ENCODE measurements around the gene HMOX1.
A peak's percentile ranks its signal among the peaks of the same experiment; 100 is the strongest.

HMOX1 gene, protein sequence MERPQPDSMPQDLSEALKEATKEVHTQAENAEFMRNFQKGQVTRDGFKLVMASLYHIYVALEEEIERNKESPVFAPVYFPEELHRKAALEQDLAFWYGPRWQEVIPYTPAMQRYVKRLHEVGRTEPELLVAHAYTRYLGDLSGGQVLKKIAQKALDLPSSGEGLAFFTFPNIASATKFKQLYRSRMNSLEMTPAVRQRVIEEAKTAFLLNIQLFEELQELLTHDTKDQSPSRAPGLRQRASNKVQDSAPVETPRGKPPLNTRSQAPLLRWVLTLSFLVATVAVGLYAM

DNA sequence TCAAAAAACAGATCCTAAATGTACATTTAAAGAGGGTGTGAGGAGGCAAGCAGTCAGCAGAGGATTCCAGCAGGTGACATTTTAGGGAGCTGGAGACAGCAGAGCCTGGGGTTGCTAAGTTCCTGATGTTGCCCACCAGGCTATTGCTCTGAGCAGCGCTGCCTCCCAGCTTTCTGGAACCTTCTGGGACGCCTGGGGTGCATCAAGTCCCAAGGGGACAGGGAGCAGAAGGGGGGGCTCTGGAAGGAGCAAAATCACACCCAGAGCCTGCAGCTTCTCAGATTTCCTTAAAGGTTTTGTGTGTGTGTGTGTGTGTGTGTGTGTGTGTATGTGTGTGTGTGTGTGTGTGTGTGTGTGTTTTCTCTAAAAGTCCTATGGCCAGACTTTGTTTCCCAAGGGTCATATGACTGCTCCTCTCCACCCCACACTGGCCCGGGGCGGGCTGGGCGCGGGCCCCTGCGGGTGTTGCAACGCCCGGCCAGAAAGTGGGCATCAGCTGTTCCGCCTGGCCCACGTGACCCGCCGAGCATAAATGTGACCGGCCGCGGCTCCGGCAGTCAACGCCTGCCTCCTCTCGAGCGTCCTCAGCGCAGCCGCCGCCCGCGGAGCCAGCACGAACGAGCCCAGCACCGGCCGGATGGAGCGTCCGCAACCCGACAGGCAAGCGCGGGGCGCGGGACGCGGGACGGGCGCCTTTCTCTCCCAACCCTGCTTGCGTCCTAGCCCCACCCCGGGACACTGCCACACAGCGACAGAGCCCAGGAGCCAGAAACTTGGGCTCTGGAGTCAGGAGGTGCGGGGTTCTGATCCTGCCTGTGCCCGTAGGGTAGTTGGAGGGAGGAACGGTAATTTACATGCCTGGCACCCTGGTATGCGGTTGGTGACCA lies at the start of gene HMOX1:
Gene HMOX1, plus strand, starts transcription at position 560 of the 887 bp plus-strand sequence. Its CDS starts 78 bp downstream, at position 638.
- peak; percentile 84 for DNase-seq (ENCODE audit: low read depth)

DNA sequence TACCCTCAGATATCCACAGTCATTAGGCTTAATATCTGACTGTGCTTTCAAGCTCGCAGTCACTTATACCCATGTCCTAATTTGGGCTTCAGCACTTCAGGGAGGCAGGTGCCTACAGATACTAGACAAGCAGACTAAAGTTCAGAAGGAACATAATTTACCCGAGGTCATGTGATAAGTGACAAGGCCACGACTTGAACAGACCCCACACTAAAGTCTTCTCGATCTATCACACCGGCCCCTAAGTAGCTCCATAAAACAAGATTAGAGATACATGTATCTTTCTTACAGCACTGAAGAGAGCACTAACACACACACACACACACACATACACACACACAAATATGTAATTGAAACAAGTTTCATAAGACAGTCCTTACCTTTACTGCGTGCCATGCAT lies 48.6 kb upstream of the HMOX1 start:
- DNase-seq (ENCODE audit: low read depth), result no peak

DNA sequence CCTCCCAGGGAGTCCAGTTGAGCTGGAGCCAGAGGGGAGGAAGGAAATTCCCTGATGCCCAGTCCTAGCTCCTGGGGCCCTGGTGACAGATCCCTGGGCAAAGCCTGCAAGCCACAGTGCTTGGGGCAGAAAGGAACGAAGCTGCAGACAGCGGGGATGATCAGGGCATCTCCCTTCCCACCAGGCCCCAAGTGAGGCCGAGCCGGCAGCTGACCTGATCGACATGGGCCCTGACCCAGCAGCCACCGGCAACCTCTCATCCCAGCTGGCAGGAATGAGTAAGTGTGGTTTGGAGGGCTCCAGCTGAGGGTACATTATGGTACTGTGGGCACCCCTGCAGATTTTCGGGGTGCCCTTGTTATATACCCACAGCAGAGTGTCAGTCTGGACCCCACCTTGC lies 47.7 kb upstream of the HMOX1 start:
- no peak for DNase-seq (ENCODE audit: low read depth)

DNA sequence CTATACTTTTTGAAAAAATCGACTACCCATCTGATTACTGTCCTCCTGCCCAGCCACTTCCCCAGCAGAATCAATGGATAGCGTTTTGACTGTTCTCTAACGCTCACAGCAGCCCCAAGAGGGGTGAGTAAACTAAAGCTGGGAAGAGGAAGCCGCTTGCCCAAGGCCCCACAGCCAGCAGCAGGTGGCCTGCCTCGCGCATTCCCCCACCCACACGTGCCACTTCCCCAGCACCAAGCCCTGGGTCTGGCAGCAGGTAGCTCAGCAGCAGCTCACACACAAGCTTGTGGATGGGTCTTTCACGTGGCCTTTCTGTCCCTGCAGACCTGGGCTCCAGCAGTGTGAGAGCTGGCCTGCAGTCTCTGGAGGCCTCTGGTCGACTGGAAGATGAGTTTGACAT lies 46.9 kb upstream of the HMOX1 start:
- no peak for DNase-seq (ENCODE audit: low read depth)

DNA sequence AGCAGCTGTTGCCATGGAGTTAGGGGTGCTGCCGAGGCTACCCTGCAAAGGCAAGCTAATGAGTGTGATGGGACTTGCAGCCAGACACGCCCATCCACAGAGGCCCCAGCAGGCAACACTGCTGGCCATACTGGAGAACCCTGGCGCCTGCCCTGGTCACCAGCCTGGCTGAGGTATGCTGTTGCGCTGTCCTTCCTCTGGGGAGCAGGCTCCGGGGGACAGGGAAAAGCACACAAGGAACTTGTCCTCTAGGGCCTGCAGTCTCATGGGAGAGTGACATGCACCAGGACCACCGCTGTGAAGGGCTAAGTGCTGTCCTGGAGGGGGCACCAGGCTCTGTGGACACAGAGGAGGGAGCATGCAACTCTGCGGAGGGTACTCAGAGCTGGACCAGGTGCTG lies 45.4 kb upstream of the HMOX1 start:
- no peak for DNase-seq (ENCODE audit: low read depth)

DNA sequence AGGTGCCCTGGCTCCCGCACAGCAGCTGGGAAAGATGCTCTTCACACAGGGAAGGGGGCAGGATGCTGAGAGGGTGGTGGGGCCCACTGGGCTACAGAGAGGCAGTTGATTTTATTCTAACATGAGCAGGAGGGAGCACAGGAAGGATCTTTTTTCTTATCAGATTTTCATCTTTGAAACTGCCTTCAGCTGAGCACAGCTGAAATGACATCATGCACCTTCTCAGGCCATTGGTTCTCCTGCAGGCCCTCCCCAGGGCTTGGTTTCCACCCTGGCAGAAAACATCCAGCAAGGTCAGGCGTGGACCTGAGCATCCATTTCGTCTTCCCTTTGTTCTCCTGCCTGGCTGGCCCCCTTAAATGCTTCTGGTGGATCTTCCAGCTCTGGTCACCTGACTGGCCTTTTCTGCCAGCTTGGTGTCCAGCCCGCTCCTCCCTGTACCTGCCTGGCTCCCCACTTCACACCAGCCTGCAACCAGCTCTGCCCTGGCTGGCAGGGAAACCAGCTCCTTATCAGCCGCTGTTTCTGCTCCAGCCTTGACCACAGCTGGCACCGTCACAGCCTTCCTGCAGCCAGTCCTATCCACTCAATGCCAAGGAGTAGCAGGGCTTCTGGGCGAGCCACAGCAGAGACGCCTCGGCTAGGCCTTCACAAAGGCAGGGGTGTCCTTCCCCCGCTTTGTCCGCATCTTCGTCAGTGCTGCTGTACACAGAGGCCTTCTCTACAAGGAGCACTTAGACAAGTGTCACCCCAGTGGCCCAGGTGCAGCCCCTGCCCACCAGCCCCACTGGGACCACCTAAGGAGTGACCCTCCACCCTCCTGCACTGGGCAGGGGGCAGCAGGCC lies 44.7 kb upstream of the HMOX1 start:
- no peak for DNase-seq (ENCODE audit: low read depth)

DNA sequence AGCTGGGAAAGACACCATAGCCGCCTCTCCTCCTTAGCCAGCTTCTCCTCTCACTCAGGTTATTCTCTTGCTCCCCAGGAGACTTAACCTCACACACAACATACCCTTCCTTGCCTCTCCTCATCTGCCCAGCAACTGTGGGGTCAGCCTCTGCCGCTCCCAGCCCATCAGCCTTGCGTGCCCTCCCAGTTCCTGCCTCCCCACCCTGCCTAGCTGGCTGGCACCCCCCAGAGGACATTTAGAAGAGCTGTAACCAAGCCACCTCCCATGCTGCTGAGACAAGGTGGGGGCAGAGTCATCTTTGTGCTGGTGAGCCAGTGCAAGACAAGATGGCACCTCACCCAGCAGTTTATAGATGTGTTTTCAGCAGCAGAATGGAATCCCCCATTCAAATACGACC lies 43.0 kb upstream of the HMOX1 start:
- DNase-seq (ENCODE audit: low read depth), result no peak

DNA sequence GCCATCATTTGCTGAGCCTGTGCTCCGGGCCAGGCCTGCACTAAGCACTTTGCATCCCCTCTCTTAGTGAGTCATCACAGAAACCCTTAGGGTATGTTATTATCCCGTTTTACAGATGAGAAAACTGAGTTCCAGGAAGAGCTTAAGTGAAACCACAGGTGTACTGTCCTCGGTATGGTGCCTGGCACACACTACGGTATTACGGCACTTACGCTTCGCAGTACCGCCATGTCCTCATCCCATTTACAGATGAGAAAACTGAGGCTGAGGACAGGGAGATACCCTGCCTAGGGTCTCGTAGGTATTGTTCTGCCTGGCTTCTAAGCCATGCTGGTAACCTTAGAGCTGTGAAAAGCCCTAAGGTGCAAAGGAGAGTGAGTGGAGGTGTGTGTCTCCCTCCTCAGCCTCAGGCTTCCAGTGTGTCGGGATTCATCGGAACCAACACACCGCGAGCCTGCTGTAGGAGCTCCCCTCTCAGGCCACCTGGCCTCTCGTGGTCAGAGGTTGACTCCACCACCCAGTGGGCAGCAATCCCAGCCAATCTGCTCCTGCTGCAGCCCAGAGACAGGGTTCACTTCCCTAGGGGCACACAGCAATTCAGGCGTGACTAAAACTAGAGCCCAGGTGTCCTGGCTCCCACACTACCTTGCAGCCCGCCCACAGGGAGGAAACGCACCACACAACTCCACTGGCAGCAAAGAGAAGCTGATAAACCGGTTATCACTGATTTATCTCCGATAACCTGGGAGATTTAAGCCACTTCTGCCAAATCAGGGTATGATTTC lies 39.6 kb upstream of the HMOX1 start:
- no peak for DNase-seq (ENCODE audit: low read depth)

DNA sequence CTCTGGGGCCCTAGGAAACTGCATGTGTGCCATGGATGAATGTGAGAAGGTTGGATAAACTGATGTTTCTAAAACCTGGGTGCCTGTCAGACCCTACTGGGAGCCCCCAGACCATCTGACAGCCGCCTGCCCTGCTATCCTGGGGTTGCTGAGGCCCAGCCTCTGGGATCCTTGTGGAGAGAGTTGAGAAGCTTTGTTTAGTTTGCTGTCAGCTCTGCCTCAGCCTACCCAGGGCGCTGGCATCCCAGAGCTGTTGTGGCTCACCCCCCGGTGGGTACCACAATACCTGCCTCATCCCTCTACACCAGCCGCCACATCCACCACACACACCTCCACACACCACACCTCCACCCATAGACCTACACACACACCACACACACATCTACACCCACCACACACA lies 38.5 kb upstream of the HMOX1 start:
- DNase-seq (ENCODE audit: low read depth), result no peak

DNA sequence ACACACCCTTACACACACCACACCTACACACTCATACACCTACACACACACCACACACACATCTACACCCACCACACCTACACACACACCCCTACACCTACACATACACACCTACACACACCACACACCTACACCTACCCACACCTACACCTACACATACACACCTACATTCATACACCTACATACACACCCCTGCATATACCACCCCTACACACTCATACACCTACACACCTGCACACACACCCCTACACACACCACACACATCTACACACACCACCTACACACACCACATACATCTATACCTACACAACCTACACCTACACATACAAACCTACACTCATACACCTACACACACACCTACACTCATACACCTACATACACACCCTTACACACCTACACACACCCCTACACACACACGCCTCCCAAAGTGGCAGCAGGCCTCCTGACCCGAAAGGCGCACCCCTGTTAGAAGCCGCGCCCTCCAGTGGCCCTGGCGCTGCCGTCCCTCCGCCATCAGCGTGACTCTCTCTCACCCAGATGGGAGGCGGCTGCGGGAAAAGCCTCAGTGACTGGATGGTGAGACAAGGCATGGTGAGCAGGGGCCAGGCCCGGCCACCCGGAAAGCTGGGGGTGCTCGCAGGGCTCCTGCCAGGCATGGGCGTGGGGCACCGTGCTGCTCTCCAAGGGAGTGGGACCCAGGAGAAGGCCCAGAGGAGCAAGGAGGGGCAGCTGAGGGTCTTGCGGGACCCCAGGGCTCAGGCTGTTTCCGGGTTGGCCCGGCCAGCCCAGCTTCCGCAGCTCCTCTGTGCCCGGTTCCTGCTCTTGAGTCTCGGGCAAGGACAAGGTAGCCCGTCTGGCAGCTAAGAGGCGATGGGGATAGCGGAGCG lies 37.0 kb upstream of the HMOX1 start:
- DNase-seq (ENCODE audit: low read depth), result no peak

DNA sequence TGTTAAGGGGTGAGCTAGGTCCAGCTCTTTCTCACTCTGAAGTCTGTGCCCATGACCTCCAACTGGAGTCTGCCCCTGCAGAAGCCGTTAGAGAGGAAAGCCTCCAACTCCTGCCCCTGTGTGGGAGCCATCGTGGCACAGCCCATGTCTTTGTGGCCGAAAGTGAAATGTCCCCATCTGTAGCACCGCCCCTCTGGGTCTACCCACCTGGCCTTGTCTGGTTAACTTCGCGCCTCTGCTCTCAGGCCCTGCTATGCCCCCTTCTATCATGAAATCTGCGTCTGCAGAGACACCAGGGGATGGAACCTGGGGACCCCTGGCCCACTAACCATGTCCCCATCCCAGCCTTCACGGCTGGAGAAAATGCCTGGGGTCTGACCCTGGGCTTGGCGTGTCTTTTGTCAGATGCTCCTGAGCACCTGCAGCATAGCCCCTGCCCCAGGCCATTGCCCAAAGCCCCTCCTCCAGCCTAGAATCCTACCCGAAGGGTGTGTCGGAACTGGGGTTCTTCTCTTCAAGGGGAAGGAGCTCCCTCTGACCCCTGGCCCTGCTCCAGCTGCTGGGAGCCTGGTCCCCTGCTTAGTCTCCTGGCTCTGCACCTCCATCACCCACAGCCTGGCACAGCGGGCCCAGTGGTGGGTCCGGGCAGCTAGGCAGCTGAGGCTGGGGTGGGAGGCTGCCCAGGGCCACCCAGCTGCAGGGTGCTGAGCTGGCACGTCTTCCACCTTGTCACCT lies 35.8 kb upstream of the HMOX1 start:
- no peak for DNase-seq (ENCODE audit: low read depth)

DNA sequence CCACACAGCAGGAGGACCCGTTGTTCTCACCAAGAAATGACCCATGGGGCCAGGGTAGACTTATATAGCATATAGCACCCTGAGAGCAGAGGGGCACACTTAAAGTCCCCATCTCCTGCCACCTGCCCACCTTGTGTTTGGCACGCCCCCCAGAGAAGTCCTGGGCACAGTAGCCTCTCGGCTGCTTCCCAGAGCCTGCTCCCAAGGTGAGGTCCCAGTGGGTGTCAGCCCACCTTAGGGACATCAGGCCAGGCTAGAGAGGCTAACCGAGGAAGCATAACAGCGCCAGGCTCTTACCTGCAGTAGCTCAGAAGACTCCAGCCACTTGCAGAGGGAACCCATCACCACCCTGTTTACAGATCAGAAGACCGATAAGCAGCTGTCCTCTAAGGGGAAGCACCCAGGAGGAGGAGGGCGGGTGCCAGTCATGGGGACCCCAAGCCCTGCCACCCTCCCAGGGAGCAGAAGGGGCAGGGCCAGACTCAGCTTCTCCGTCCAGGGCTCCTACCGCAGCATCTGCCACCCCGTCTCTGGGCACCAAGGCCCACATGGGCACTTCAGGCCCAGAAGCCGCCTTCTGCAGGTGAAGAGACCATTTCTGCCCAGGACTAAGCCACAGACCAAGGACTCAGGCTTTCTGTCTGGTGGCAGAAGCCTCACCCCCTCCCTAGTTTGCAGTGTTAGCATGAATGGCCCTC lies 34.9 kb upstream of the HMOX1 start:
- DNase-seq (ENCODE audit: low read depth), result no peak

DNA sequence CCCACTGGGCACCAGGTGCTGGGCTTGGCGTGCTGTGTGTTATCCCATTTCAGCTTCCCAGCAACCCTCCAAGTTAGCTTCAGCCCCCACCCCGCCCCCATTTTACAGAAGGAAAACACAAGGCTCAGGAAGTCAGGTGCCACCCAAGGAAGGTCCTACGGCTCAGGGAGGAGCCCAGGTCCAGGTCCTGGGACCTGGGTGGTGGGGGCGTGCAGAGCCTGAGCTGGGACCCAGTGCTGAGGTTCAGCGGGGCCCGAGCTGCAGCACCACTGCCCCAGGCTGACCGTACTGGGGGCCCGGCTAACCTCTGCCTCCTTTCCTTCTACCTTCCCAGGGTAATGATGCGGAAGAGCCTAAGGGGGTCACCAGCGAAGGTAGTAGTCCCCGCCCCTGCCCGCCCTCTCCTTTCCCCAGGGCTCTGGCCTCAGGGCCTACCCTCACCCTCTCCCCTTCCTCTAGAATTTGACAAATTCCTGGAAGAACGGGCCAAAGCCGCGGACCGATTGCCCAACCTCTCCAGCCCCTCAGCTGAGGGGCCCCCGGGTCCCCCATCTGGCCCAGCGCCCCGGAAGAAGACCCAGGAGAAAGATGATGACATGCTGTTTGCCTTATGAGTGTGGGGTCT lies 34.2 kb upstream of the HMOX1 start:
- DNase-seq (ENCODE audit: low read depth), result no peak

DNA sequence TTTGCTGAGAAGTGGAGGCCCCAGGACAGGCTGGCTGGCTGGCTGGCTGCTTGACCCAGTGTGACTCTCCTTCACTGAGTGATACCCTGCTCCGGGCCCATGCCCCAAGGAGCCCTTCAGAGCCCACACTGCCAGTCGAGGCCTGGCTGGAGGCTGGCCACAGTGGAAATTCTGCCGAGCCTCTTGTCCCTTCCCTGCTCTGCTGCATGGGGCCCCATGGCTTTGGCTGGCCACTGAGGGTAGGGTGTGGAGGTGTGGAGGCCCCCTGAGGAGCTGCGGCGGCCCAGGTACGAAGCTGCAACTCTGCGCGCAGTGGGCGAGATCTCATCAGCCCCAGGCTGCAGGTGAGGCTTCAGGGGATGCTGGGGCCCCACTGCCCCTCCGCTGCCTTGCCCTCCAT lies 33.4 kb upstream of the HMOX1 start:
- DNase-seq (ENCODE audit: low read depth), result no peak

DNA sequence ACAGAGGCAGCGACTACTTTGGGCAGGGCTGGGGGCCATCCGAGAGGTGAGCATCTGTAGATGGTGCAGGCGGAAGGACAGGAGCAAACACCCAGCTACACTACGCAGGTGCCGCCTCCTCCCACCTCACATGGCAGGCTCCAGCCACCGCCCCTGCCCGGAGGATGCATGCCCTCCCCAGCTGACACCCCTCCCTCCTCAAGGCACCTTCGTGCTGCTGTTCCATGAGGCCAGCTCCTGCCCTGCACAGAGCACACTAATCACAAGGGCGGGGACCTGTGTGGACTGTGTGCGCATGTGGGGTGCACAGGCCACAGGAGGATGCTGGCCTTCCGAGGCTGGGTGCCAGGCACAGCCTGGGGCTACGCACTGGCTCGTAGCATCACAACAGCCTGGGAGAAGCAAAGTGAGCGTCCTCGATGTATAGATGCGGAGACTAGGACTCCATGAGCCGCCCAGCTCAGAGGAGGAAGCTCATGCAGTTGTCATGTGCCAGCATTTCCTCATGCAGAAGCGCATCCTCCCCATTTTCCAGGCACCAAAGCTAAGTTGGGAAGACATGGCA lies 32.8 kb upstream of the HMOX1 start:
- no peak for DNase-seq (ENCODE audit: low read depth)

DNA sequence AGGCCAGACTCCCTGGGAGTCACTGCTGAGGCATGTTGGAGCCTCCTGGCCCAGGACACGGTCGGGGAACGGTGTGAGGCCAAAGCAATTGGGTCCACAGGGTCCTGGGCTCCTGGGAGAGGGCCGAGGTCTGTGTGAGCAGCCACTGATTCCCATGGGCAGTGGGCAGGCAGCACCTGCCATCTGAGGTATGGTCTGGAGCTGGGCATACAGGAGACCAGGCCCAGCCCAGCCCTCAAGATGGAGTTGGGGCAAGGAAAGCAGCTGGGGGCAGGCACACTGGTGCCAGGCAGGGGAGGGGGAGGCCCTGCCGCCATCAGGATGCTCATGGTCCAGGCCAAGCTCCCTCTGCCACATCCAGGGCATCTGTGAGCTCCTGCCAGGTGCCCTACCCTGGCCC lies 32.2 kb upstream of the HMOX1 start:
- no peak for DNase-seq (ENCODE audit: low read depth)

DNA sequence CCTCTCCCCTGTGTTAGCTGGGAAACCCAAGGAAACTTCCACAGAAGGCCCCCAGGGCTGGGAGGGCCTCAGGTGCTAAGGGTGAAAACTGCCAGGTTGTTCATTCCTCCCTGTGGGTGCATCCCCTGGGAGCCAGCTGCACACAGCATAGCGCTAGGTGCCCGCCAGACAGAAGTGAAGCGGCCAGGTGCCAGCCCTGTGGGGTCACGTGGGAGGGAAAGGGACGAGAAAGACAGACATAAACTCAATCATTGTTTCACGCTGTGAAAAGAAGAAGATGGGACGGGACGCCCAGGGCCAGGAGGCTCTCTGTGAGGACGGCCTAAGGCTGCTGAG lies 31.6 kb upstream of the HMOX1 start:
- DNase-seq (ENCODE audit: low read depth), result no peak

DNA sequence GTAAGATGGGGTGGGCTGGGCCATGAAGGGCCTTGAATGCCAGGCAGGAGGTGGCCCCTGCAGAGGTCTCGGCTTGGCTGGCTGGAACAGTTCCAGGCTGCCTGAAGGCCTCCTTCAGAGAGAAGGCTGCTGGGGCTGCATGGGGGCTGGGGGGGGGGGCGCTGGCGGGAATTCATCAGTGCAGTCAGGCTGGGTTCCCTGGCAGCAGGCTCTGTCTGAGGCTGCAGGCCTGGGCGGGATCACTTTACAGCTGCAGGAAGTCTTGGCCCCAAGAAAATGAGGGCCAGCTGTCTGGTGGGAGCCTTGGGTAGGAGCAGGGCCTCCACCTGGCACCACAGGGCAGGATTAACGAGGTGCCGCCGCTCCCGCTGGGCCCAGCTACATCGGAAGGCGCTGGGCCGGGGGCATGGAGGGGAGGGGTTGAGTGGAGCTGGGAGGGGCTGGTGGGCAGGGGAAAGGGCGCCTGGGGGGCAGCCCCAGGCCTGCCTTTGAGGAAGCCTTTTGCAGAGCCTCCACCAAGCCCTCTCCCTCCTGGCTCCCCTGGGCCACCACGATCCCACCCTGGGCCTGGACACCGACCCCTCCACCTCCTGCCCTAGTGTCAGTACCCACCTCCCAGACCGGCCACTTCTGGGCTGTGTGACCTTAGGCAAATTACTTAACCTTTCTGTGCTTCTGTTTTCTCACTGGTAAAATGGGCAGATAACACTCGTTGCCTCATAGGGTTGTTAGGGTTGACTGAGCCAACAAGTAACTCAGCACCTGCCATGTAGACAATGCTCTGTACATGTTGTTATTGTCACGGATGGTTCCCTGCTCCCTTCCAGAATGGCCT lies 31.0 kb upstream of the HMOX1 start:
- DNase-seq (ENCODE audit: low read depth), result no peak

Measured in GM04504 (cell line).